Endothelial cell of umbilical vein (primary cell): ENCODE results near the gene TBC1D17. TPM values are rescaled to one million over a fixed set of nuclear protein-coding genes. Genes with fewer than 3 reads are reported as not detected.

ENCODE experiments used
- BruUV-seq: library from RNA; stranded (reverse); fragments of 400-500 nt; replicated peaks from 2 replicates; lab custom pipeline; 2021; lab: Mats Ljungman, UMichigan
- CTCF ChIA-PET: fragments of 300-600, 350-600 bp; sonication (Branson Sonifier 250); formaldehyde crosslinking; loops from one replicate; lab custom pipeline; 2021; ENCODE audit warnings: antibody characterized with exemption, inconsistent platforms; lab: Charles Lee
- POLR2A ChIA-PET: fragments of 300-600, 350-600 bp; sonication (Branson Sonifier 250); formaldehyde crosslinking; loops from one replicate; lab custom pipeline; 2021; ENCODE audit warnings: antibody characterized with exemption, inconsistent platforms; lab: Charles Lee
- DNase-seq: peaks from one replicate; pipeline ENCODE4 v3.0.0-alpha.2; 2011; ENCODE audit warnings: low read depth, low spot score
- FAIRE-seq: peaks from 2 replicates; lab custom pipeline; 2011; peaks lifted over from hg19 to GRCh38; lab: Jason Lieb, UNC
- H2AFZ ChIP-seq: 2 replicates; pipeline ENCODE4 v1.6.0; 2012; ENCODE audit warnings: low read depth, low read length, control low read depth, inconsistent platforms
- H3K27ac ChIP-seq: 2 replicates; pipeline ENCODE4 v1.5.1; 2011; ENCODE audit warnings: low read depth, mild to moderate bottlenecking, control low read depth, low read length, moderate library complexity; ENCODE audit not compliant: insufficient read depth
- H3K27me3 ChIP-seq, 2 experiments: 2 replicates each; pipeline versions ENCODE4 v1.6.0 to v1.6.1; 2011; ENCODE audit warnings: low read length in 2 of 2, mixed read lengths in 1 of 2; ENCODE audit not compliant: control insufficient read depth in 2 of 2, insufficient read depth in 2 of 2
- H3K36me3 ChIP-seq, 2 experiments: 2 replicates in 1 of 2; 3 replicates in 1 of 2; pipeline ENCODE4 v1.5.1; 2011; ENCODE audit warnings: low read length in 2 of 2, mild to moderate bottlenecking in 1 of 2, moderate library complexity in 1 of 2; ENCODE audit not compliant: control insufficient read depth in 2 of 2, insufficient read depth in 2 of 2; ENCODE audit errors: extremely low read depth in 1 of 2
- H3K4me1 ChIP-seq: 3 replicates; pipeline ENCODE4 v1.5.1; 2011; ENCODE audit warnings: mild to moderate bottlenecking, low read length; ENCODE audit not compliant: control insufficient read depth, insufficient read depth; ENCODE audit errors: extremely low read depth
- H3K4me2 ChIP-seq: 2 replicates; pipeline ENCODE4 v1.6.1; 2011; ENCODE audit warnings: low read length, control low read depth, mixed read lengths; ENCODE audit not compliant: insufficient read depth
- H3K4me3 ChIP-seq, 3 experiments: fragments of 200-600 bp in 1 of 3; sonication (generic), shearing (Covaris generic) in 1 of 3; replicated peaks in 1 of 3; 2 replicates each; pipeline ENCODE4 v1.5.1; 2011 to 2016; ENCODE audit warnings: control low read depth in 3 of 3, low read length in 3 of 3, mild to moderate bottlenecking in 2 of 3, inconsistent platforms in 1 of 3, low read depth in 1 of 3, moderate library complexity in 1 of 3; ENCODE audit not compliant: insufficient read depth in 1 of 3
- H3K79me2 ChIP-seq: 2 replicates; pipeline ENCODE4 v1.6.0; 2012; ENCODE audit warnings: low read length, inconsistent platforms; ENCODE audit not compliant: control insufficient read depth, insufficient read depth
- H3K9ac ChIP-seq: replicated peaks from 2 replicates; pipeline ENCODE3; 2011; ENCODE audit warnings: low read length, control low read depth; ENCODE audit not compliant: insufficient read depth; ENCODE audit errors: extremely low read depth
- H3K9me1 ChIP-seq: replicated peaks from 3 replicates; pipeline ENCODE4 v1.6.0; 2011; ENCODE audit warnings: mild to moderate bottlenecking, low read length; ENCODE audit not compliant: control insufficient read depth, insufficient read depth; ENCODE audit errors: extremely low read depth
- H3K9me3 ChIP-seq: replicated peaks from 2 replicates; pipeline ENCODE4 v1.5.1; 2012; ENCODE audit warnings: low read length, inconsistent platforms; ENCODE audit not compliant: control insufficient read depth, insufficient read depth
- H4K20me1 ChIP-seq: replicated peaks from 2 replicates; pipeline ENCODE3; 2011; ENCODE audit warnings: mild to moderate bottlenecking, low read length; ENCODE audit not compliant: control insufficient read depth, insufficient read depth; ENCODE audit errors: extremely low read depth
- CTCF ChIP-seq, 2 donors: IDR thresholded peaks; 1 replicate in 1 of 2; 2 replicates in 1 of 2; pipeline ENCODE4 v1.5.1; 2011; ENCODE audit warnings: low read length in 2 of 2, mild to moderate bottlenecking in 2 of 2, moderate library complexity in 2 of 2, control low read depth in 1 of 2, inconsistent platforms in 1 of 2, low read depth in 1 of 2; ENCODE audit not compliant: insufficient read depth in 1 of 2; ENCODE audit errors: extremely low read depth in 1 of 2
- EZH2 ChIP-seq: IDR thresholded peaks from 2 replicates; pipeline ENCODE4 v1.6.1; 2012; ENCODE audit warnings: borderline replicate concordance, low read depth, mild to moderate bottlenecking, moderate library complexity, low read length, inconsistent platforms; ENCODE audit not compliant: severe bottlenecking
- FOS ChIP-seq: IDR thresholded peaks from 2 replicates; pipeline ENCODE4 v1.6.1; 2011; ENCODE audit warnings: mild to moderate bottlenecking, low read length, moderate library complexity, borderline replicate concordance; ENCODE audit not compliant: insufficient read depth
- GATA2 ChIP-seq: IDR thresholded peaks from 2 replicates; pipeline ENCODE4 v1.7.0; 2011; ENCODE audit warnings: low read depth, mild to moderate bottlenecking, moderate library complexity, mixed read lengths, low read length; ENCODE audit not compliant: insufficient read length, insufficient read depth
- JUN ChIP-seq: IDR thresholded peaks from 2 replicates; pipeline ENCODE4 v1.6.1; 2011; ENCODE audit warnings: borderline replicate concordance, low read depth; ENCODE audit not compliant: insufficient read length, insufficient read depth
- MAX ChIP-seq: IDR thresholded peaks from 2 replicates; pipeline ENCODE4 v1.6.1; 2011; ENCODE audit not compliant: insufficient read depth, insufficient read length
- MYC ChIP-seq: IDR thresholded peaks from one replicate; pipeline ENCODE4 v1.6.1; 2011; ENCODE audit warnings: mild to moderate bottlenecking, low read depth, low read length
- POLR2A ChIP-seq: IDR thresholded peaks from 2 replicates; pipeline ENCODE4 v1.6.1; 2012; ENCODE audit warnings: low read depth, mild to moderate bottlenecking, control low read depth, low read length
- POLR2AphosphoS5 ChIP-seq: IDR thresholded peaks from 2 replicates; pipeline ENCODE4 v1.6.1; 2012; ENCODE audit warnings: low read depth, mild to moderate bottlenecking, control low read depth, low read length, moderate library complexity; ENCODE audit not compliant: insufficient read depth
- dilution Hi-C: fragments of 300-500 bp; cut with MboI; formaldehyde crosslinking; loops from one replicate; pipeline ENCODE4 v1.15.0; 2019; ENCODE audit warnings: low sequenced_read_pairs; ENCODE audit not compliant: extremely low pct_ligation_motif_present
- intact Hi-C: fragments of 100-400 bp; cut with micrococcal nuclease; formaldehyde crosslinking; loops from one replicate; pipeline ENCODE4 v1.10.0; 2022
- polyA plus RNA-seq, 4 experiments: library from polyadenylated mRNA; depleted of rRNA in 3 of 4; stranded (reverse) in 3 of 4; unstranded in 1 of 4; fragments of >200 nt; gene quantifications; 2 replicates each; pipeline versions ENCODE4 v1.2.1 to v1.2.3, GENCODE V29; 2011 to 2012; ENCODE audit warnings: missing spikeins in 1 of 4
- total RNA-seq: library from RNA; stranded (reverse); gene quantifications from 2 replicates; pipeline ENCODE4 v1.2.3, GENCODE V29; 2021

The TBC1D17 gene
- total and polyA plus RNA-seq, 2 donors (not counting 3 experiments of a cell fraction or from before 2014, with no cell fraction given), result 34.2 to 39.3 TPM

GRCh38 chr19:49840321-49840720 is 37.2 kb upstream of the TBC1D17 start:
- Histone ChIP-seq H3K9me3 (no peaks in the 10 kb centered on the region), H3K9me1 (no peaks in the 10 kb centered on the region), H3K27ac (no peak overlapping the region), H3K9ac (no peak overlapping the region), H3K4me1 (no peaks in the 10 kb centered on the region), H3K4me3 (no peak overlapping the region), H4K20me1 (no peaks in the 10 kb centered on the region), H3K36me3 (peaks cover 2 to 27% of the 10 kb centered on the region in 2 experiments), H2AFZ (no peak overlapping the region), H3K79me2 (no peaks in the 10 kb centered on the region), H3K27me3 (no peaks in the 10 kb centered on the region), H3K4me2 (no peak overlapping the region)
- CTCF ChIA-PET, result no interaction called here
- no peak for FAIRE-seq
- intact Hi-C loops, result no loop called here
- no peak for TF ChIP-seq POLR2A
- TF ChIP-seq CTCF (IDR thresholded peaks at IDR 0.05; ENCODE audit: extremely low read depth in 1 of 2, insufficient read depth in 1 of 2, low read depth in 1 of 2, low read length in 2 of 2), result no peak
- no peak for TF ChIP-seq MAX
- TF ChIP-seq FOS, result no peak
- no peak for TF ChIP-seq POLR2AphosphoS5
- TF ChIP-seq GATA2, result no peak
- TF ChIP-seq MYC, result no peak
- no peak for TF ChIP-seq EZH2
- no peak for TF ChIP-seq JUN
- POLR2A ChIA-PET, result no interaction called here
- dilution Hi-C loops, result no loop called here
- BruUV-seq, result no TSS peak
- no peak for DNase-seq
